Measurements from ENCODE around the gene FNIP1. TPM values are rescaled to one million over a fixed set of nuclear protein-coding genes. Genes with fewer than 3 reads are reported as not detected.
"Not testable (repeated sequence)": the region's sequence is repeated elsewhere in the genome, so short reads cannot be mapped to it uniquely, and the experiment has no call there.

FNIP1 gene
- polyA plus RNA-seq, 1 experiment, result 15.8 TPM

- POLR2A ChIA-PET, result no interaction called here
These were observed 191.7 kb downstream of the FNIP1 start for GRCh38 chr5:131605086-131605485.

GRCh38 chr5:131595088-131596033, 201.5 kb downstream of the FNIP1 start:
- H3K27ac ChIP-seq (ENCODE audit: low read depth, low read length), result no peak overlapping the region
- ChIA-PET CTCF (interaction anchor here (0.6 kb wide), 1 partner anchor 173 kb away, joined by 3 read pairs; no protein-coding TSS in a partner anchor), POLR2A (interaction anchor here (0.6 kb wide), 1 partner anchor 180 kb away, joined by 7 read pairs; no protein-coding TSS in a partner anchor)
- no peak for DNase-seq (ENCODE audit: low read depth, low spot score)
- no peaks in the 10 kb centered on the region for H3K27me3 ChIP-seq (ENCODE audit: control insufficient read depth, insufficient read depth, low read length)
- peaks cover 4% of the 10 kb centered on the region; the same call in 1 of the 2 replicates for H3K9me3 ChIP-seq (ENCODE audit: control insufficient read depth, insufficient read depth, low read length)
- no peak overlapping the region for H3K4me3 ChIP-seq (ENCODE audit: low read depth, low read length)
- TF ChIP-seq CTCF (IDR thresholded peaks at IDR 0.05; ENCODE audit: low read depth, low read length), result no peak

More at GRCh38 chr5:131605086-131605485, 191.7 kb downstream of the FNIP1 start:
- no peak for TF ChIP-seq CTCF (IDR thresholded peaks at IDR 0.05; ENCODE audit: low read depth, low read length)
- H3K27ac ChIP-seq (ENCODE audit: low read depth, low read length), result no peak overlapping the region
- no peaks in the 10 kb centered on the region for H3K9me3 ChIP-seq (ENCODE audit: control insufficient read depth, insufficient read depth, low read length)
- DNase-seq (ENCODE audit: low read depth, low spot score), result no peak
- H3K27me3 ChIP-seq (ENCODE audit: control insufficient read depth, insufficient read depth, low read length), result no peaks in the 10 kb centered on the region
- CTCF ChIA-PET, result interaction anchor here (3.0 kb wide), 1 partner anchor 16 kb away, joined by 18 read pairs; no protein-coding TSS in a partner anchor
- no peak overlapping the region for H3K4me3 ChIP-seq (ENCODE audit: low read depth, low read length)

- POLR2A ChIA-PET, result interaction anchor here (1.1 kb wide), 1 partner anchor 21 kb away, joined by 3 read pairs; no protein-coding TSS in a partner anchor
- no peak for TF ChIP-seq CTCF (IDR thresholded peaks at IDR 0.05; ENCODE audit: low read depth, low read length)
- Histone ChIP-seq H3K9me3 (ENCODE audit: control insufficient read depth, insufficient read depth, low read length) (peaks cover 4% of the 10 kb centered on the region; the same call in 1 of the 2 replicates), H3K4me3 (ENCODE audit: low read depth, low read length) (no peak overlapping the region), H3K27me3 (ENCODE audit: control insufficient read depth, insufficient read depth, low read length) (no peaks in the 10 kb centered on the region), H3K27ac (ENCODE audit: low read depth, low read length) (peak overlapping the region; percentile 40)
- CTCF ChIA-PET, result no interaction called here
- no peak for DNase-seq (ENCODE audit: low read depth, low spot score)
These were observed 202.9 kb downstream of the FNIP1 start for GRCh38 chr5:131593921-131594320.

GRCh38 chr5:131593436-131593835, 203.4 kb downstream of the FNIP1 start:
- CTCF ChIA-PET, result interaction anchor here (1.5 to 1.6 kb wide), 2 partner anchors 413 to 470 kb away, joined by 3 to 7 read pairs; no protein-coding TSS in a partner anchor
- not testable (repeated sequence) for DNase-seq (ENCODE audit: low read depth, low spot score); H3K4me3 ChIP-seq (ENCODE audit: low read depth, low read length); H3K27me3 ChIP-seq (ENCODE audit: control insufficient read depth, insufficient read depth, low read length); H3K9me3 ChIP-seq (ENCODE audit: control insufficient read depth, insufficient read depth, low read length); H3K27ac ChIP-seq (ENCODE audit: low read depth, low read length)
- POLR2A ChIA-PET, result interaction anchor here (1.1 kb wide), 1 partner anchor 22 kb away, joined by 3 read pairs; no protein-coding TSS in a partner anchor

Other genes with a start within 250 kb of the FNIP1 start
- gene RAPGEF6, start 161.8 kb downstream of the FNIP1 start, polyA plus RNA-seq (2011; rRNA removed), result 8.1 and 13.1 TPM in 2 replicates
- gene MEIKIN, start 148.6 kb upstream of the FNIP1 start, polyA plus RNA-seq (2011; rRNA removed), result not detected in 2 replicates
- gene ACSL6, start 214.6 kb upstream of the FNIP1 start, polyA plus RNA-seq (2011; rRNA removed), result not detected in 2 replicates

All from AG04450 (cell line).